Measurements from ENCODE around the gene WDR86. TPM values are rescaled to one million over a fixed set of nuclear protein-coding genes. Genes with fewer than 3 reads are reported as not detected.

The WDR86 gene
- total RNA-seq, 1 donor from 2014 or later, result 0.48 TPM

GRCh38 chr7:151427705-151428377 is 18.0 kb upstream of the WDR86 start:
- no peak for ATAC-seq

GRCh38 chr7:151426904-151427704 is 17.3 kb upstream of the WDR86 start:
- no peak for ATAC-seq

GRCh38 chr7:151426441-151426903 is 16.6 kb upstream of the WDR86 start:
- ATAC-seq, result no peak

GRCh38 chr7:151425670-151426440 is 16.0 kb upstream of the WDR86 start:
- peak; percentile 24 for ATAC-seq

- ATAC-seq, result no peak
These were observed 15.0 kb upstream of the WDR86 start for GRCh38 chr7:151424799-151425198.

GRCh38 chr7:151423936-151424335 is 14.1 kb upstream of the WDR86 start:
- no peak for ATAC-seq

- ATAC-seq, result no peak
These were observed 13.4 kb upstream of the WDR86 start for GRCh38 chr7:151423226-151423625.

- no peak for ATAC-seq
These were observed 12.4 kb upstream of the WDR86 start for GRCh38 chr7:151422212-151422611.

GRCh38 chr7:151420144-151420543 is 10.3 kb upstream of the WDR86 start:
- no peak for ATAC-seq

GRCh38 chr7:151416941-151417315 is 7.1 kb upstream of the WDR86 start:
- ATAC-seq, result no peak

GRCh38 chr7:151416112-151416940 is 6.5 kb upstream of the WDR86 start:
- ATAC-seq, result no peak

GRCh38 chr7:151415375-151416105 is 5.7 kb upstream of the WDR86 start:
- peak; percentile 98 for ATAC-seq

- no peak for ATAC-seq
These were observed 3.4 kb upstream of the WDR86 start for GRCh38 chr7:151413241-151413640.

GRCh38 chr7:151412318-151412717 is 2.5 kb upstream of the WDR86 start:
- no peak for ATAC-seq

GRCh38 chr7:151411551-151411950 is 1.7 kb upstream of the WDR86 start:
- no peak for ATAC-seq

GRCh38 chr7:151410405-151411390 is 860 bp upstream of the WDR86 start:
- peak; percentile 13 for ATAC-seq

- ATAC-seq, result no peak
These were observed 785 bp downstream of the WDR86 start for GRCh38 chr7:151408839-151409666.

GRCh38 chr7:151408498-151408838 is 1.4 kb downstream of the WDR86 start:
- no peak for ATAC-seq

GRCh38 chr7:151406886-151407583 is 2.8 kb downstream of the WDR86 start:
- no peak for ATAC-seq

All from esophagus mucosa (tissue), 1 donor.